ENCODE measurements around the gene CCNI2.

CCNI2 gene

DNA sequence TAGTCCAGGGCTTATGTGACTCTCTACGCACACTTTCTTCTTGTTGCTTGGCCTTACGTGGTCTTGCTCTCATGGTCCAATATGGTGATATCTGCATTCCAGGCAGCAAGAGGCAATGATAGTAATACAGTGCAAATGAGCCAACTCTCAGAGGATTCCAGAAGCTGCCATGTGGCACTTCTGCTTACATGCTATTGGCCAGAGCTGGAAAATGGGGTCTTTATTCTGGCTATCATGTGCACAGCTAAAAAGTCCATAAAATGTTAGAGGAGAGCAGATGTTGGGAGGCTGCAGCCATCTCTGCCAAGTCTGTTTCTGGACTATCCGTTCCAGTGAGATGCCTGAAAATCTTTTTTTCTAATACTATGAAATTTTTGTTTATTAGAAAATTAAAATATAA is 32.7 kb downstream of the CCNI2 start:
- H3K4me3 ChIP-seq (ENCODE audit: low read depth, low read length): no peak overlapping the region
- TF ChIP-seq, protein P1, sequence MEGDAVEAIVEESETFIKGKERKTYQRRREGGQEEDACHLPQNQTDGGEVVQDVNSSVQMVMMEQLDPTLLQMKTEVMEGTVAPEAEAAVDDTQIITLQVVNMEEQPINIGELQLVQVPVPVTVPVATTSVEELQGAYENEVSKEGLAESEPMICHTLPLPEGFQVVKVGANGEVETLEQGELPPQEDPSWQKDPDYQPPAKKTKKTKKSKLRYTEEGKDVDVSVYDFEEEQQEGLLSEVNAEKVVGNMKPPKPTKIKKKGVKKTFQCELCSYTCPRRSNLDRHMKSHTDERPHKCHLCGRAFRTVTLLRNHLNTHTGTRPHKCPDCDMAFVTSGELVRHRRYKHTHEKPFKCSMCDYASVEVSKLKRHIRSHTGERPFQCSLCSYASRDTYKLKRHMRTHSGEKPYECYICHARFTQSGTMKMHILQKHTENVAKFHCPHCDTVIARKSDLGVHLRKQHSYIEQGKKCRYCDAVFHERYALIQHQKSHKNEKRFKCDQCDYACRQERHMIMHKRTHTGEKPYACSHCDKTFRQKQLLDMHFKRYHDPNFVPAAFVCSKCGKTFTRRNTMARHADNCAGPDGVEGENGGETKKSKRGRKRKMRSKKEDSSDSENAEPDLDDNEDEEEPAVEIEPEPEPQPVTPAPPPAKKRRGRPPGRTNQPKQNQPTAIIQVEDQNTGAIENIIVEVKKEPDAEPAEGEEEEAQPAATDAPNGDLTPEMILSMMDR (IDR thresholded peaks at IDR 0.05; ENCODE audit: borderline replicate concordance, insufficient read depth, low read depth, low read length): no peak

DNA sequence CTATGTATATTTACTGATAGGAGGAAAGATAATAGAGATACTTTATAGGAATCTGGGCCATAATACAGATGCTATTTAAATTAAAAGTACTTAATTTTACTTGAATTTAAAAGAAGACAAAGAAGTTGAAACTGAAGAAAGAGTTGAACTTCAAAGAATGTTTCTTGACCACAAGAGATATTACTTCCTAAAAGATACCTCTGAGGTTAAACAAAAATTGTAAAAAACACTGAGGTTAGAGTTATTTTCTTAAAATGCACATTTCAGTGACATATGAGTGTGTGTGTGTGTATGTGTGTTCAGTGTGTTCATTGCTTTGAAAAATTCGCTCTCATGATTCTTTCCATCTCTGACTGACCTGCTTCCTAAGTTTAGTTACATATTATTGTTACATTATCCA is 33.4 kb downstream of the CCNI2 start:
- H3K4me3 ChIP-seq (ENCODE audit: low read depth, low read length): no peak overlapping the region
- TF ChIP-seq, protein P1 (IDR thresholded peaks at IDR 0.05; ENCODE audit: borderline replicate concordance, insufficient read depth, low read depth, low read length): no peak

DNA sequence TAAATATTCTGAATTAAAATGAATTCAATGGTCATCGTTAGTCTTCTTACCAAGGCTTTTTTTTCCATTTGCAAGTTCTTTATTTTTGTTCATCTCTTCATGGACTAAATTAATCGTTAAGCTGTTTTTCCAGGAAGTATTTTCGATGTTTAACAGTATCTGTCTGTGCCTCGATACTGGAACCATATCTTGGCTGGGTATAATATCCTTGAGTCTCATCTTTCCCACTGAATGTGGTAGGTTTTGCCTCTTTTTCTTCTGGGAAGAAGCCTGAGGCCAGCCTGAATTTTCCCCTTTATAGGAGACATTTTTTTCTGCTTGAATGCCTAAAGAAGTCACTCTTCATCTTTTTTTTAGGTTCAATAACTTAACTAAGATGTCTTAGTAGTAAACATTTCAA is 33.8 kb downstream of the CCNI2 start:
- no peak overlapping the region for H3K4me3 ChIP-seq (ENCODE audit: low read depth, low read length)
- TF ChIP-seq, protein P1 (IDR thresholded peaks at IDR 0.05; ENCODE audit: borderline replicate concordance, insufficient read depth, low read depth, low read length): no peak

DNA sequence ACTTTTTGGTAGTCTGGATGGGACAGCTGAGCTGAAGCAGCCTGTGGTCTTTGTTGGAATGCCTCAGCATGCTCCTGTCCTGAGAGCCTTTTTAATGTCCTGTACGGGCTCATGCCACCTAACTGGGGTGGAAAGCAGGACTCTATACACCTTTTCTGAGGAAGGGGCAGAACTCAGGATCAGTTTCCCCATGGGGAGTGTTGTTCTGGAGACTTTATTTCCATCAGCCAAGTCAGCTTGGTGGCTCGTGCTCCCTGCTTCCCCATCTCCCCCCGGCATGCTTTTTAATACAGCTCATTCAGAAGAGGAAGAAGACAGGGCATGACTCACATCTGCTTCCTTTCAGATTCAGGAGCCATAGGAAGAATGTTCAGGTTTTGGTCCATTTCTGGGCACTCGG is 34.9 kb downstream of the CCNI2 start:
- no peak overlapping the region for H3K4me3 ChIP-seq (ENCODE audit: low read depth, low read length)
- TF ChIP-seq, protein P1 (IDR thresholded peaks at IDR 0.05; ENCODE audit: borderline replicate concordance, insufficient read depth, low read depth, low read length): no peak

DNA sequence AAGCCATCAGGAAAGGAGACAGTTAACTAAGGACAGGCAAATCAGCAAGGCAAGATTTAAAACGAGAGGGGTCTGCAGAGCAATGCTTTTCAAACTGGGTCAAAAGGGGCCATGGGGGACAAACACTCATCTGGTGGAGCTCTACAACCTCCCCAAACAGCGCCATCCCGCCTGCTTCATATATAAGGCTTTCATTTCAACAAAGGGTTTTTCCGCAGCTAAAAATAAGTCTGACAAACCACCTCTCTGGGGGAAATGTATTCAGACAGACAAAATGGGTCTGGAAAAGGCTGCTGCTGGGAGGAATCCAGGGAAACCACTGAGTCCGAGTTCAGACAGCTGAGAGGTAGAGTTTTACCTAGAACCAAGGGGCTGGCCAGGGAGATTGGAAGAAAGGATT is 38.1 kb downstream of the CCNI2 start:
- no peak overlapping the region for H3K4me3 ChIP-seq (ENCODE audit: low read depth, low read length)
- TF ChIP-seq, protein P1 (IDR thresholded peaks at IDR 0.05; ENCODE audit: borderline replicate concordance, insufficient read depth, low read depth, low read length): no peak

DNA sequence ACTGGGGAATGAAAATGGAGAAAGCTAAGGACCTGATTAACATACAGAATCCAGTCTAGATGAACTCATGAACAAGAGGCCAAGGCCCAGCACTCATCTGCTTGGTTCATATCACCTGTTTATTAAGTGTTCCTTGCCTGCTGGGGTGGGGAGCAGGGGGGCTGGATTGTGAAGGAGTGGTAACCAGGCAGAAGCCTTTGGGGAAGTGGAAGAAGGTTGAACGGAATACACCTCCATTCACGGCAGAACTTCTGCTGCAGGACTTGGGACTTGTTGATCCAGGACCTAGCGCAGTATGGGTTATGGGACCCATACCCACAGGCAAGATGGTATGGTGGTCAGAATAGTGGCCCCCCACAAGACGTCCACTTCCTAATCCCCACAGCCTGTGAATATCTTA is 38.6 kb downstream of the CCNI2 start:
- TF ChIP-seq, protein P1 (IDR thresholded peaks at IDR 0.05; ENCODE audit: borderline replicate concordance, insufficient read depth, low read depth, low read length): no peak

DNA sequence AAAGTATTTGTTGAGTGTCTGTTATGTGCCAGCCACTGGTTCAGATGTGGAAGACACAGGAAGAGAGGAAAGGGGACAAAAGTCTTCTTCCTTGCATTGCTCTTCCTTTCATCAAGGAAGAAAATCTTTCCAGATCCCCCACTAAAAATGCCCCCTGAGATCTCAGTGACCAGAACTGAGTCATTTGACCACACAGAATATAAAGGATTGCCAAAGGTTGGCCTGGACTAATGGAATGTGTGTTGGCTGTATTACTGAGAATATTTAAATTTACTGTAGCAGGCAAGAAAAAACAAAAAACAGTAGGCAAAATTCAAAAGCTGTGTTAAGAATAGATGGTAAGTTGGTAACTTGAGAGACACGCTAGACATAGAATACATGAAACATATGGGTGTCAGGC is 39.9 kb downstream of the CCNI2 start:
- TF ChIP-seq, protein P1 (IDR thresholded peaks at IDR 0.05; ENCODE audit: borderline replicate concordance, insufficient read depth, low read depth, low read length): no peak
- H3K4me3 ChIP-seq (ENCODE audit: low read depth, low read length): no peak overlapping the region

More for the DNA sequence above, 38.6 kb downstream of the CCNI2 start:
- H3K4me3 ChIP-seq (ENCODE audit: low read depth, low read length): no peak overlapping the region

Measured in GM12875 (cell line).